Hematopoietic multipotent progenitor cell treated with erythropoietin and hydrocortisone succinate and interleukin-3 and kit ligand, for 8 days (in vitro differentiated cells): ENCODE measurements around the gene KRT81.
"Not testable (repeated sequence)": the region's sequence is repeated elsewhere in the genome, so short reads cannot be mapped to it uniquely, and the experiment has no call there.

ENCODE experiments used
- DNase-seq: peaks from one replicate; pipeline ENCODE4 v3.0.0-alpha.2; 2015

The KRT81 gene

GRCh38 chr12:52316701-52317100 is 25.4 kb upstream of the KRT81 start:
- DNase-seq: no peak

- DNase-seq: no peak
Measured at GRCh38 chr12:52316290-52316689, 25.0 kb upstream of the KRT81 start.

- peak; percentile 31 for DNase-seq
Measured at GRCh38 chr12:52315721-52316120, 24.4 kb upstream of the KRT81 start.

DNA sequence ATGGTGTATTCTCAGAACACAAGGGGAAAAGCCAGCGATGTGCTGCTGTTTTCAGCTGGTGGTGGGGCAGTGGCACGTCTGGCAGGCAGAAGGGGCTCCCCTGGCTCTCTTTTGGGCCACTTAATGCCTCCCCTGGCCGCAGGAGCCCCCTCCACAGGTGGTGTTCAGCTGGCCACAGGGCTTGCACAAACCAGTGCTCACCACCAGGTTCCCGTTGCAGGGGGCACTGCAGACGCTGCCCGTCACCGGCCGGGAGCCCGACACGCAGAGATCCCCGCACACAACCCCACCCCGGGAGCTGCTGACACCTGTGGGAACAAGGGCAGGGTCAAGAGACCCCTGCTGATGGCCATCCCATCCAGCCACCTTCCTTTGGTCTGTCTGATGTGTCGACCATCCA is 23.2 kb upstream of the KRT81 start:
- DNase-seq: no peak

DNA sequence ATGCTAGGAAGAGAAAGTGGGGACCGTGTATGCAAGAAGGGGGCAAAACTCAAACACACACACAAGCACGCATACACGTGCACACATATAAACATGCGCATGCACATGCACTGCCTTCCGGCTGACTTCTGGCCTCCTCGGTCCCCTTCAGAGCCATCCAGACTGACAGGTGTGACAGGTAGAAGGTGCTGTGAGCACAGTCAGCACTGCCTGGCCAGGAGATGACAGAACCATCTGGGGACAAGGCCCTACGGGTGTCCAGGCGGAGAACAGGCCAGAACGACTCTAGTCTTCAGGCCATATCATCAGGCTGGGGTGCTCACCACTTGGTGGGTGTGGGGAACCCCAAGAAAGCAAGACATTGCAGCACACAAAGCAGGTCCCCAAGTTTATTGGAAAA is 22.6 kb upstream of the KRT81 start:
- DNase-seq: no peak

DNA sequence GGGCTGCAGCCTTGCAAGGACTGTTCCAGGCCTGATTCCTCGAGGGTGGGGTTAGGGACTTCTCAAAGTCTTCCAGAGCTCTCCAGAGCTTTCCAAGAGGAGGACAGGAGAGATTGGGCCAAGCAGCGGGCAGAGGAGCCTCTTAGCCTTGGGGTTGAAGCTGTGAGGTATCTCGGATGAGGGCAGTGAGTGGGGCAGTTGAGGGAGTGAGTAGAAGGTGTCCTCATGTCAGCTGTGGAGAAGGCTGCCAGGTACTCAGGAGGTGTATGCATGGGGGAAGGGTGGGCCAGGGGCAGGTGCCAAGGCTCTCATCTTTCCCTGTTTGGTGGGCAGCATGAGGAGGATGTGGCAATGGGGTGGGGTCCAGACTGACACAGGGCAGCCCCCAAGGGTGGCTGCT is 22.1 kb upstream of the KRT81 start:
- no peak for DNase-seq

GRCh38 chr12:52312086-52312485 is 20.8 kb upstream of the KRT81 start:
- no peak for DNase-seq

DNA sequence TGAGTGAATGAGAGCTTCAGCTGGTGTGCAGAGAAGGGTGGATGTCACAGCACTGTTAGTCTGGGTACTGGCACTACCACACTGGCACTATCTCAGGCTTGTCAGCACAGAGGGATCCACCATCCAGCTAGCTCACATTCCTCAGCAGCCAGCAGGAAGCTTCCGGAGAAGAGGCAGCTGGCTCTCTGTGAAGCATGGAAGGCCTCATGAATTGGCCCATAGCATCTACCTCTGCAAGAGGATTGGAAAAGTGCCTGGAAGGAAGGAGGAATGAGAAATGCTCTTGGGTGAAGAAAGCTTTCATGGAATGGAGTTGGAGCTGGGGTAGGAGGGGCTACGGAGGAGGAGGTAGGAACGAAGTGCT is 19.9 kb upstream of the KRT81 start:
- DNase-seq: no peak

GRCh38 chr12:52310622-52311284 is 19.4 kb upstream of the KRT81 start:
- DNase-seq: no peak

GRCh38 chr12:52308806-52309425 is 17.6 kb upstream of the KRT81 start:
- DNase-seq: no peak

DNA sequence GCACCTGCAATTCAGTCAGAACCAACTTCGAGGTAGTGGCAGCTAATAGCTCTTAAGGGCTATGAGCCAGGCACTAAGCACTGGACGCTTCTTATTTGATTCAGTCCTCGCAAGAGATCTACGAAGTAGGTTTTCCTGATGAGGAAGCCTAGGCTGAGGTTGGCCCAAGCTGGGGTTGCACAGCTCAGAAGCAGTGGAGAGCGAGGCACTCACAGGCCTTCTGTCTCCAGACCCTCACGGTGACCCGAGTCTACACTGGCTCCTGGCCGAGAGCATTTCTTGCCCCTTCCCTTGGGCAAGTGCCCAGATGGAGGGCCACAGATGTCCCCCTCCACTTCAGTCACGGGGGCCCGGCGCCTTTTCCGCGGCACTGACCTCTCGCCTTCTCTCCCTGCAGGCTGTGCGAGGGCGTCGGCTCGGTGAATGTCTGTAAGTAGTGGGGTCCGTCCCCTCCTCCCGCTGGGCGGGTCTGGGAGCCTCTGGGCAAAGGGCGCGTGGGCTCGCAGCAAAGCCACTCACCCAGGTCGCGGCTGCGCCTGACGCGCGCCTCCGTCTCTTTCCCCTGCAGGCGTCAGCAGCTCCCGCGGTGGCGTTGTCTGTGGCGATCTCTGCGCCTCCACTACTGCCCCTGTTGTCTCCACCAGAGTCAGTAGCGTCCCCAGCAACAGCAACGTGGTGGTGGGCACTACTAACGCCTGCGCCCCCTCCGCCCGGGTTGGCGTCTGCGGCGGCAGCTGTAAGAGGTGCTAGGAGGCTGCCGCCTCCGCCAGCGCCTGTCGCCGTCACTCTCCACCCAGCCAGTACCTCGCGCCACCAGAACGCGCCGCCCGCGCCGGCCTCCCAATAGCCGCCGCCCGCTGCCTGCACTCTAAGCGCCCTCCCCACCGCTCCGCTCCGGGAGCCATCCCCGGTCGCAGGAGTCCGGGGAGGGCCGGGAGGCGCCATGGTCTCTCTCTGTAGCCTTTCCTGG is 16.8 kb upstream of the KRT81 start:
- DNase-seq: no peak

DNA sequence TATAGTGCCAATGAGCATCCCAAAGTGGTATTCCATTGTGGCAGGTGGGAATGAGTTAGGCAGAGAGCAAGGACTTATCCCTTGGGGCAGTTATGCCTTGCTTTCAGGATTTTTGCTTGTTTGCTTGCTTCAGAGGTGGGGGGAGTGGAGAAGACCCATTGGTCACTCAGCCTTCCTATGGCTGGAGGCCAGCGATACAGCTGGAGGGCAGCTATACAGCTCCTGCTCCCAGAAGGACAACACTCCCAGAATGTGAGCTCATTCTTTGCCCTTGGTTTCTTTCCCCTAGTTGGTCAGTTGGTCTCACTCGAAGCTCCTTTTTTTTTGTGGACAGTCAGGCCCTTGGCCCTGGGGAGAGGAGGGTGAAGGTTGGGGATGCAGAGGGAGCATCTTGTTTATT is 15.4 kb upstream of the KRT81 start:
- no peak for DNase-seq

DNA sequence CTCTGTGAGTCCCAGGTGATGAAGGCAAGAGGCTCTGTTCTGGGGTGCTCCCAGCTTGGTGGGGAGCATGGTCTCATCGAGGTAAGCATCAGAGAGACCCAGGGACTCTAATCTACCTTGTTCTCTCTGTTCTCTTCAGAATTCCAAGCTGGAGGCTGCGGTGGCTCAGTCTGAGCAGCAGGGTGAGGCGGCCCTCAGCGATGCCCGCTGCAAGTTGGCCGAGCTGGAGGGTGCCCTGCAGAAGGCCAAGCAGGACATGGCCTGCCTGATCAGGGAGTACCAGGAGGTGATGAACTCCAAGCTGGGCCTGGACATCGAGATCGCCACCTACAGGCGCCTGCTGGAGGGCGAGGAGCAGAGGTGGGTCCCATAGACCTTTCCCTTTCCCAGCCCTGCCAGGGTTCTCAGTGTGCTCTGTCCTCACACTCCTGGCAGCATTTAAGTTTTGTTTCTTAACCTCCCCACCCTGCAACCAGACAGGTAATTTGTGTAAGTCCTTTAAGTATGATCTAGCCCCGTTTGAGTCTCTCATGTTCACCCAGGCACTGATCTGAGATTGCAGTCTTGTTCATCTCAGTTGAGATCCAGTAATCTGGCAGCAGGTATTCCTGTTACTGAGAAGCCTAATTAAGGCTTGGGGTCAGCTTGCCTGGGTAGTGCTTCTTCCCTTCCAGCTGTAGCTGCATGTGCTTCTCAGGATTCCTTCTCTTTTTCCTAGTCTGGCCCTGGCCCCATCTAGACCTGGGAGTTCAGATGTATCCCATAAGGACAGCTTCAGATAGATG is 14.8 kb upstream of the KRT81 start:
- DNase-seq: no peak

GRCh38 chr12:52304941-52305411 is 13.6 kb upstream of the KRT81 start:
- DNase-seq: not testable (repeated sequence)

GRCh38 chr12:52302242-52302914 is 11.0 kb upstream of the KRT81 start:
- DNase-seq: not testable (repeated sequence)

GRCh38 chr12:52301721-52302120 is 10.4 kb upstream of the KRT81 start:
- DNase-seq: not testable (repeated sequence)

- DNase-seq: no peak
Measured at GRCh38 chr12:52300796-52301691, 9.7 kb upstream of the KRT81 start.

GRCh38 chr12:52298677-52299190 is 7.4 kb upstream of the KRT81 start:
- DNase-seq: no peak

DNA sequence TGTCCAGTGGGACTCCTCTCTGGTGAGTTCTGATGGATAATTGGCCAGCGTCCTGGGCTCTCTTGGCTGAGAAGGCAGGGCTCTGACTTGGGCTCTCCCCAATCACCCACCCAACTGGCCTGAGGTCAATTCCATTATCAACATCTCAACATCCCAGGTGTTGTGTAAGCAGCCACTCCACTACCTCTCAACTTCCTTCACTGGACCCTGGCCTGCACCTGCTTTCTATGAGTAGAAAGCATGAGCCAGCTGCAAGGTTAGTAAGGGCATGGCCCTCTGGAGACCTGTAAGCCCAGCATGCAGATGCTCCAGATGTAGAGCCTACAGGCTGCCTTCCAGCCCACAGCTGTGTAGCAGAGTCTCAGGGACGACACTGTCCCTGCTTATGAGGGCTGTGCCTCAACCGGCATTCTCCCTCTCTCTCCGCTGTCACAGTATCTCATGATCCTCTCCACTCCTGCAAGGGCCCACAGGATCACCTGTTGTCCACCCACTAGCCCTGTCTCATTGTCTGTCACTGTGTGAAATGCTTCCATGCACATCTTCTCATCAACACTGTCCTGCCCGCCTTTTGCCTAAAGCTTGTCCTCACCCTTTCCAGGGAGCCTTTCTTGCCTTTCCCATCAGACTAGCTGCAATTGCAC is 5.4 kb upstream of the KRT81 start:
- DNase-seq: no peak

DNA sequence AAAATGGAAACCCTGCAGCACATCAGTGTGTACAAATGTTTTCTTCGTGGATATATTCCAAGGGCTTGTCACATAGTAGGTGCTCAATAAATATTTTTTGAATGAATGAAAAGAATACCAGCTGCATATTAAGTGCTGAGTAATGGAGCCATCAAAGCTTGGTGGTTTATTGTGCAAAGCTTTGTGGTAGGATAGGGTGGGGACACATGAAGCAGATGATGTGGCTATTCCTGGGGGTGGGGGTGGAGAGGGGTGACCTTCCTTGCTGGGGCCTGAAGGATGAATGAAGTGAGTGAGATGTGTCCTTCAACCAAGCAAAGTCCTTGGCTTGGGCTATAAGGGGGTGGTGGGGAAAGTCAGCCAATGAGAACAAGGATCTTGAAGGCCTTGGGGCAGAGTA is 4.3 kb upstream of the KRT81 start:
- DNase-seq: no peak
